CD4-positive, alpha-beta T cell treated with Interleukin-21 for 1 hour (primary cell): Measurements from ENCODE around the gene EGFR.

Experiments
- DNase-seq: peaks from one replicate; pipeline ENCODE4 v3.0.0-alpha.2; 2020

Gene EGFR

DNA sequence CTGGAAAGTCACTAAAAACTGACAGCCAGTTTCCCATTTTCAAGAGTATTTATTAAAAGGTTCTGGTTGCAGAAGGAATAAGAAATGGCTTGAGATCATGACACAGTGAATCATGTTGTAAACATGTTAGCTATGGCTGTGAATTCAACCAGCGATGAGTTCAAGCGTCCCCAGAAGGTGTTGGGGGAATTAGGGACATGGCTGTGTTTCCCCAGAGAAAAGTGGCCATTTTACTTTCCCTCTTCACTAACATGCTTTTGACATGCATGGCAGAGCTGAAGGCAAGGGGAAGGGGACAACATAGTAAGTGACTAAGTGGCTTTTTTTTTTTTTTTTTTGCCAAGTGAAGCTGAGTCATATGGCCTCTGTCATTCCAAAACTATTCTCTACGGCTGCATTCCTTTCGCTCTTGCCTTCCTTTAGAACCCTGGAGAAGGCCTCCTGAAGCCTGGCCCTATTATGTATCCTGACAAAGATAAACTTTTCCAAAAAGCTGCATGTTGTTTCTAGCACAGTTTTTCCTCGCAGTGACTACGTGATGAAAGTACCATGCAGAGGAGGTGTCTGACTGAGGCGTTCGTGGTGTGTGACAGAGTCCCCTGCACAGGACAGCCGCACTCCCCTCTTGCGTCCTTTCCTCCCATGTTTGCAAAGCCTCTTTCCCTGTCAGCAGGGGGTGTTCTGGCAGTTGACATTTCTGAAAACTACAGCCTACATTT lies 46.9 kb downstream of the EGFR start:
- no peak for DNase-seq

- no peak for DNase-seq
Measured at GRCh38 chr7:55066524-55066923, 47.7 kb downstream of the EGFR start.

GRCh38 chr7:55066938-55067337 lies 48.1 kb downstream of the EGFR start:
- no peak for DNase-seq

GRCh38 chr7:55067748-55068147 lies 48.9 kb downstream of the EGFR start:
- no peak for DNase-seq

DNA sequence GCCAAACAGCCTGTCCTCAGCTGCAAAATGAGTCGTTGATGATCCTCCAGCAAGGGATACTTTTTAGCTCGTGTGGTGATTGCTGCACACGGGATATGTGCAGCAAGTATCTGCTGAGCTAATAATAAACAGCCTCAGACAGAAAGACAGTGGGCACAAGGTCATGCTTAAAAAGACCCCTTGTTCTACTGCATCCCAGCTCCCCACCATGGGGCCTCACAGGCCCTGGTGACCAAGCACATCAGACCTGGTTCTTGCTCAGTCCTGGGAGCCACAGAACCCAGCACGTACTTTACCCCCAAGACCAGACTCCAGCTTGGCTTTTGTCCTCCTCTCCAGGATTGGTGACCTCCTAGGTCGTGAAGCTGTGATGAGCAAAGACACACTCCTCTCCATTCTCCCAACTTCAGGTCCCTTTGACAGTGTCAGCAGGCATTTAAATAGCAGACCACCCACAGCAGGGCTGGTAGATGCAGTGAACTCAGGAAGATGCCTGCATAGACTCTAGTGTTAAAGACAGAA lies 50.5 kb downstream of the EGFR start:
- no peak for DNase-seq

DNA sequence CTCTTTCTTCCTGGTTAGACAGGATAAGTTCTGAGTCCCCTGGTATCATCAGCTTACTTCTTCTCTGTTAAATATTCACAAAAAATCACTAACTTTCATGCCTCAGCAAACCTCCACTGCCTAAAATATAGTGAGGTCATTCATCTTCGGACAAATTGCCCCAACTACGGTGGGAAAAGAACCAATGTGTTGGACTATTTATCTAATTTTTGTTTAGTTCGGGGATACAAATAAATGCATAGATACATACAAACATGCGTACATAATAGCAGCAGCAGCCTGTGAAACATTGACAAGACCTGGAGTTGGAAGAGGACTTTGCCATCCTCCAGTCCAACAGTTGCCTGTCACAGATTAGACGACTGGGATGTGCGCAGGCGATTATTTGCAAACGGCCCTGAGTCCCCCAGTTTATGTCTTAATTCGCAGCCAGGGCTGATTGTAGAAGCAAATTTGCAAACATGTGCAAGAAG lies 51.5 kb downstream of the EGFR start:
- no peak for DNase-seq

DNA sequence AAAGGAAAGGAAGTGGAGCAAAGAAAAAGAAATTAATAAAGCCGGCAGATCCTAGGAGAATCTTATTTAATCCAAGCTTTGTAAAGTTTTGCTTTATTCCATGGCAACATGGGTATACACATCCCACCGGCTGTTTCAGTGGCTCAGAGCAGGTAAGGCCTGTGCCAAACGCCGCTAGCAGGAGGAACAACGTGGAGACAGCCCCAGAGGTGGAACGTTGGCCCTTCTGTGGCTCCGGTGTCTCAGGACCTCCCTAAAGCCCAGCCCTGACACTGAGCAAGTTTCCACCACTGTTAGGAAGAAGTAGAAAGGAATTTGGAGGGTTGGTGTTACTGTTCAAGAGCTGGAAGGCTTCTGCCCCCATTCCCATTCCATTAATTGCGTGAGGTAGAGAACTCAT lies 52.0 kb downstream of the EGFR start:
- DNase-seq = no peak

GRCh38 chr7:55071411-55072175 lies 52.8 kb downstream of the EGFR start:
- no peak for DNase-seq

DNA sequence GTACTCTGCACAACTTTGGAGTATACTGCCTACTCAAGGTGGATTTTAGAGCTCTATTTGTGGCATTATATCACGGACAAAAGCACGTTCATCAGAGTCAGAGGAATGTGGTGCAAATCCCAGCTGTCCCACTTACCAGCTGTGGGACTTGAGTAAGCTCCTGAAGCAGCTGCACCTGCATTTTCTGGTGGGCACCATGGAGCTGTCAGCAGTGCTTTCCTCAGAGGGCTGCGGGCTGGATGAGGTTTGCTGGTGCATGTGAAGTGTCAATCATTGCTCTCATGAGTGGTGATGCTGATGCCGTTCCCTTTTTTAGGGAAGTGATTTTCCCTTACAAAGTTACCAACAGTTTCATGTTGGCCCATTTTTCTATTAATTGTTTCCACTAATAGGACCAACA lies 53.4 kb downstream of the EGFR start:
- DNase-seq = no peak

DNA sequence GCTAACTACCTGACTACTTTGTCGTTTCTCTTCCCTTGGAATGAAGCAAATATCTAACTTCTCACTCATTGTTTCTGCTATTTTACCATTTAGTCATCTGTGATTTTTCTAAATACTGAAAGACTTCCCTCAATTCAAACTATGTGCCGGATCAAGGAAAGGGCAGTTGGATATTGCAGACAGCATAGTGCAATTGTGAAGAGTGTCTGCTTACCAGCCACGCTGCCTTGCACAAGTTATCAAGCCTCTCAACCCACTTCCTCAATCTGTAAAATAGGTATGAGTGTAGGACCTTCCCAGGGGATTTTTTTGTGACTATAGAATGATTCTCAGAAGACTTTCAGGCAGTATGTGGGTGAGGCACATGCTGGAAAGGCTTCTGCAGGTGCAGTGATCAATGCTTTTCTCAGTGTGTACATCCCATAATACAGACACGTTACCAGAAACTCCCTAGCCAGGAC lies 54.3 kb downstream of the EGFR start:
- no peak for DNase-seq

DNA sequence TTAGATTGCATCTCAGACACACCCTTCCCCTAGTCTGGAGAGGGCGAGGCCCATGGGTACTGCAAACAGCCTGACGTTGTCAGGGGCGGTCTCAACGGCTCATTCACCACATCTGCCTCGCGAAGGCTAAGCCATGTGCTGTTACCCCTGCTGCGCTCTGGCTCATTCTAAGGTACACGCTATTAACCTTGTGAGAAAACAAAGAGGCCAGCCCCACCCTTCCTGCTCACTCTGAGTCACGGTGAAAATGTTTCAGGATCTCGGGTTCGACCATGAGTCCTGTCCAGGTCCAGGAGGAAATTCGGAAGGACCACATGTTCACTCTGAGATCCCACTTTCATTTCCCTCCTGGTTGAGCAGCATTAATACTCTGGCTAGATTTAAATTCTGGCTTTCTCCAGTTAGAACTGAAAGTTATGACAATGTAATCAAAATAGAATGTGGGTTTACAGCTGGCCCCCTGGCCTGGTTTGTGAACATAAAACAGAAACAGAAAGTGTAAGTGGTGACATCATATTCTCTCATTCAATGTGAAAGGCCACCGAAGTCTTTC lies 55.2 kb downstream of the EGFR start:
- peak; percentile 62 for DNase-seq

- DNase-seq = no peak
Measured at GRCh38 chr7:55075464-55076021, 56.7 kb downstream of the EGFR start.

GRCh38 chr7:55077561-55078410 lies 59.0 kb downstream of the EGFR start:
- DNase-seq = no peak

- no peak for DNase-seq
Measured at GRCh38 chr7:55078465-55079372, 59.9 kb downstream of the EGFR start.

GRCh38 chr7:55080000-55080623 lies 61.3 kb downstream of the EGFR start:
- no peak for DNase-seq

GRCh38 chr7:55081068-55081467 lies 62.3 kb downstream of the EGFR start:
- DNase-seq = no peak

GRCh38 chr7:55081472-55082227 lies 62.8 kb downstream of the EGFR start:
- no peak for DNase-seq

- no peak for DNase-seq
Measured at GRCh38 chr7:55082228-55082603, 63.4 kb downstream of the EGFR start.

DNA sequence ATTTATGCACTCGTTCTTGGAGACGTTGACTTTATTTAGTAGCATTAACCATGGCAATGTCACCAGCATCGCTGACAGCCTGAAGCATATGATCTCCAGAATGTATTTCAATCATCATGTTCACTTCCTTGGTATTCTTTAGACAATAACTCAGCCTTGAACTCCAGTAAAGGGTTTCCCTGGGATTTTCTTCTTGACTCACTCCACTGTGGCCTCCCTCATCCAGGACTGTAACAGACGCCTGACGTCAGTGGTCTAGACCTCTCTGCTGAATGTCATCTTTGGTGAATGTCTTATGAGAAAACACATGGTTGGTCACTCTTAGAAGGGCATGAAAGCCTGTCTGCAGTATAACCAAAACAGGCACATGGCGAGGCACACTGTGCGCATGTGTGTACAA lies 64.4 kb downstream of the EGFR start:
- no peak for DNase-seq

- DNase-seq = no peak
Measured at GRCh38 chr7:55084307-55084706, 65.5 kb downstream of the EGFR start.
